ENCODE data around the gene PRKAA2. TPM values are rescaled to one million over a fixed set of nuclear protein-coding genes. Genes with fewer than 3 reads are reported as not detected.

The PRKAA2 gene
- total and polyA plus RNA-seq, 2 experiments from 2014 or later: 0.49 to 0.65 TPM

GRCh38 chr1:56709269-56709880 is 64.3 kb downstream of the PRKAA2 start:
- Histone ChIP-seq H2AFZ (no peak overlapping the region), H3K4me3 (no peak overlapping the region), H4K20me1 (ENCODE audit: insufficient read depth) (no peaks in the 10 kb centered on the region), H3K4me2 (ENCODE audit: unreplicated experiment) (no peak overlapping the region), H3K27me3 (replicated peaks; ENCODE audit: insufficient read depth) (no peaks in the 10 kb centered on the region), H3K4me1 (ENCODE audit: insufficient read depth) (peaks cover 21% of the 10 kb centered on the region), H3K9me2 (ENCODE audit: insufficient read depth) (no peaks in the 10 kb centered on the region), H3K9me3 (ENCODE audit: low read depth) (no peaks in the 10 kb centered on the region), H3K79me2 (ENCODE audit: insufficient read depth) (no peaks in the 10 kb centered on the region), H3K27ac (no peak overlapping the region), H3K36me3 (ENCODE audit: low read depth) (no peaks in the 10 kb centered on the region), H3K9ac (no peak overlapping the region), H3F3A (ENCODE audit: insufficient read depth) (peaks cover 15% of the 10 kb centered on the region)
- TF ChIP-seq EZH2 (IDR thresholded peaks at IDR 0.05; ENCODE audit: insufficient read depth, poor library complexity, severe bottlenecking) (no peak), EZH2phosphoT487 (IDR thresholded peaks at IDR 0.05; ENCODE audit: insufficient read depth, low read depth) (no peak)
- in situ Hi-C loops (cut with MboI): loop anchor here (10.0 kb wide), 1 partner anchor 1405 kb away; no protein-coding TSS in a partner anchor
- peak; percentile 64 for DNase-seq
- 20% methylated on average over 2 of the region's 2 CpGs for WGBS, 2 experiments (ENCODE audit: low coverage in 1 of 2, low lambda C conversion rate in 2 of 2, missing lambda C conversion rate in 2 of 2)

- 91 to 93% methylated on average over 2 of the region's 2 CpGs for WGBS, 2 experiments (ENCODE audit: low coverage in 1 of 2, low lambda C conversion rate in 2 of 2, missing lambda C conversion rate in 2 of 2)
- Histone ChIP-seq H3K79me2 (ENCODE audit: insufficient read depth) (no peaks in the 10 kb centered on the region), H3K4me2 (ENCODE audit: unreplicated experiment) (no peak overlapping the region), H3K36me3 (ENCODE audit: low read depth) (no peaks in the 10 kb centered on the region), H3K9ac (no peak overlapping the region), H4K20me1 (ENCODE audit: insufficient read depth) (no peaks in the 10 kb centered on the region), H3K4me1 (ENCODE audit: insufficient read depth) (peaks cover 23% of the 10 kb centered on the region), H3K27me3 (replicated peaks; ENCODE audit: insufficient read depth) (no peaks in the 10 kb centered on the region), H3K4me3 (no peak overlapping the region), H2AFZ (no peak overlapping the region), H3F3A (ENCODE audit: insufficient read depth) (peaks cover 15% of the 10 kb centered on the region), H3K9me2 (ENCODE audit: insufficient read depth) (no peaks in the 10 kb centered on the region), H3K9me3 (ENCODE audit: low read depth) (no peaks in the 10 kb centered on the region), H3K27ac (no peak overlapping the region)
- DNase-seq: no peak
- TF ChIP-seq EZH2 (IDR thresholded peaks at IDR 0.05; ENCODE audit: insufficient read depth, poor library complexity, severe bottlenecking) (no peak), EZH2phosphoT487 (IDR thresholded peaks at IDR 0.05; ENCODE audit: insufficient read depth, low read depth) (no peak)
- in situ Hi-C loops (cut with MboI): loop anchor here (10.0 kb wide), 1 partner anchor 1405 kb away; no protein-coding TSS in a partner anchor
Observed at GRCh38 chr1:56709995-56710394, 64.9 kb downstream of the PRKAA2 start.

GRCh38 chr1:56710646-56711045 is 65.5 kb downstream of the PRKAA2 start:
- in situ Hi-C loops (cut with MboI): no loop called here
- H3K27me3 ChIP-seq (replicated peaks; ENCODE audit: insufficient read depth): no peaks in the 10 kb centered on the region
- H3K4me3 ChIP-seq: no peak overlapping the region; the same call in 1 of the 2 replicates
- no peaks in the 10 kb centered on the region for H3K79me2 ChIP-seq (ENCODE audit: insufficient read depth)
- no peaks in the 10 kb centered on the region for H4K20me1 ChIP-seq (ENCODE audit: insufficient read depth)
- TF ChIP-seq EZH2phosphoT487 (IDR thresholded peaks at IDR 0.05; ENCODE audit: insufficient read depth, low read depth) (no peak), EZH2 (IDR thresholded peaks at IDR 0.05; ENCODE audit: insufficient read depth, poor library complexity, severe bottlenecking) (no peak)
- H3K9me2 ChIP-seq (ENCODE audit: insufficient read depth): no peaks in the 10 kb centered on the region
- H3K9ac ChIP-seq: no peak overlapping the region
- no peak overlapping the region for H2AFZ ChIP-seq
- peaks cover 18% of the 10 kb centered on the region for H3F3A ChIP-seq (ENCODE audit: insufficient read depth)
- DNase-seq: peak; percentile 76
- H3K4me1 ChIP-seq (ENCODE audit: insufficient read depth): peaks cover 30% of the 10 kb centered on the region
- no peak overlapping the region for H3K27ac ChIP-seq
- no peaks in the 10 kb centered on the region for H3K36me3 ChIP-seq (ENCODE audit: low read depth)
- H3K9me3 ChIP-seq (ENCODE audit: low read depth): no peaks in the 10 kb centered on the region
- peak overlapping the region; percentile 77 for H3K4me2 ChIP-seq (ENCODE audit: unreplicated experiment)

DNA sequence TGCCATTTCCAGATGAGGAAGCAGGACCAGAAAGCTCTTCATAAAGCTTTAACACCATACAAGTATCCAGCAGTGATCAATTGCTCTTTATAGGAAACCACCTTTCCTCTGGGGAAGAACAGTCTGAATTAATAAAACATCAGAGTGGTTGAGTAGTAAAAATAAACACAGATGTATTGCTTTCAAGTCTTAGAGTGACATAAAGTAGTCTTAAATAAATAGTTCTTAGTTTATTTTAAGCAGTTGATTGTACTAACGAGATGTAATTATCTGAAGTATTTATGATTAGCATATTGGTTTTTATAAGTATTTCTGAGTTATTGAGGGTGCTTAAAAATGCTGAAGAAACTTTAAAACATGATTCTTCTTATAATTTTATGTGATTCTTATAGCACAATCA is 67.0 kb downstream of the PRKAA2 start:
- peaks cover 21% of the 10 kb centered on the region for H3F3A ChIP-seq (ENCODE audit: insufficient read depth)
- no peaks in the 10 kb centered on the region for H3K36me3 ChIP-seq (ENCODE audit: low read depth)
- H2AFZ ChIP-seq: no peak overlapping the region
- H3K27me3 ChIP-seq (replicated peaks; ENCODE audit: insufficient read depth): no peaks in the 10 kb centered on the region
- no peak for DNase-seq
- TF ChIP-seq EZH2phosphoT487 (IDR thresholded peaks at IDR 0.05; ENCODE audit: insufficient read depth, low read depth): no peak
- no peak for TF ChIP-seq EZH2 (IDR thresholded peaks at IDR 0.05; ENCODE audit: insufficient read depth, poor library complexity, severe bottlenecking)
- H3K79me2 ChIP-seq (ENCODE audit: insufficient read depth): no peaks in the 10 kb centered on the region
- 77 to 89% methylated on average over 1 of the region's 1 CpG for WGBS, 2 experiments (ENCODE audit: low coverage in 1 of 2, low lambda C conversion rate in 2 of 2, missing lambda C conversion rate in 2 of 2)
- peaks cover 32% of the 10 kb centered on the region for H3K4me1 ChIP-seq (ENCODE audit: insufficient read depth)
- in situ Hi-C loops (cut with MboI): no loop called here
- H3K9me3 ChIP-seq (ENCODE audit: low read depth): no peaks in the 10 kb centered on the region
- no peak overlapping the region for H3K4me2 ChIP-seq (ENCODE audit: unreplicated experiment)
- no peak overlapping the region for H3K27ac ChIP-seq
- H4K20me1 ChIP-seq (ENCODE audit: insufficient read depth): no peaks in the 10 kb centered on the region
- H3K9ac ChIP-seq: no peak overlapping the region
- no peaks in the 10 kb centered on the region; the same call in 1 of the 2 replicates for H3K9me2 ChIP-seq (ENCODE audit: insufficient read depth)
- H3K4me3 ChIP-seq: no peak overlapping the region
